ENCODE results near the gene TMEM150C. TPM values are rescaled to one million over a fixed set of nuclear protein-coding genes. Genes with fewer than 3 reads are reported as not detected.
A peak's percentile ranks its signal among the peaks of the same experiment; 100 is the strongest.

Gene TMEM150C
- total and polyA plus RNA-seq, 2 experiments from 2014 or later: 0.22 to 0.44 TPM

- DNase-seq: peak; percentile 80
- Histone ChIP-seq H4K20me1 (ENCODE audit: insufficient read depth) (no peaks in the 10 kb centered on the region), H3K9me2 (ENCODE audit: insufficient read depth) (no peaks in the 10 kb centered on the region), H3K9me3 (ENCODE audit: low read depth) (no peaks in the 10 kb centered on the region), H3K79me2 (ENCODE audit: insufficient read depth) (no peaks in the 10 kb centered on the region), H3K9ac (no peak overlapping the region), H3K4me3 (no peak overlapping the region), H3K27ac (peak overlapping the region; percentile 48), H3K4me1 (ENCODE audit: insufficient read depth) (peaks cover 10% of the 10 kb centered on the region; the same call in 1 of the 2 replicates), H2AFZ (peak overlapping the region; percentile 17; the same call in 1 of the 2 replicates), H3K36me3 (ENCODE audit: low read depth) (no peaks in the 10 kb centered on the region), H3K4me2 (ENCODE audit: unreplicated experiment) (no peak overlapping the region), H3K27me3 (replicated peaks; ENCODE audit: insufficient read depth) (no peaks in the 10 kb centered on the region), H3F3A (ENCODE audit: insufficient read depth) (peaks cover 28% of the 10 kb centered on the region)
- in situ Hi-C loops (cut with MboI): loop anchor here (10.0 to 25.0 kb wide), 3 partner anchors 265 to 792 kb away; no protein-coding TSS in a partner anchor
- WGBS, 2 experiments (ENCODE audit: low coverage in 1 of 2, low lambda C conversion rate in 2 of 2, missing lambda C conversion rate in 2 of 2): 43 to 46% methylated on average over 2 of the region's 2 CpGs
- TF ChIP-seq EZH2phosphoT487 (IDR thresholded peaks at IDR 0.05; ENCODE audit: insufficient read depth, low read depth) (no peak), EZH2 (IDR thresholded peaks at IDR 0.05; ENCODE audit: insufficient read depth, poor library complexity, severe bottlenecking) (no peak)
Observed at GRCh38 chr4:82469791-82470345, 91.9 kb downstream of the TMEM150C start.

GRCh38 chr4:82467471-82467870 lies 94.3 kb downstream of the TMEM150C start:
- H3K4me1 ChIP-seq (ENCODE audit: insufficient read depth): peaks cover 10% of the 10 kb centered on the region; the same call in 1 of the 2 replicates
- no peak overlapping the region for H3K9ac ChIP-seq
- peaks cover 31% of the 10 kb centered on the region for H3F3A ChIP-seq (ENCODE audit: insufficient read depth)
- no peaks in the 10 kb centered on the region for H3K9me3 ChIP-seq (ENCODE audit: low read depth)
- H3K36me3 ChIP-seq (ENCODE audit: low read depth): no peaks in the 10 kb centered on the region
- H3K4me3 ChIP-seq: no peak overlapping the region
- no peak overlapping the region for H3K27ac ChIP-seq
- no peak for TF ChIP-seq EZH2phosphoT487 (IDR thresholded peaks at IDR 0.05; ENCODE audit: insufficient read depth, low read depth)
- TF ChIP-seq EZH2 (IDR thresholded peaks at IDR 0.05; ENCODE audit: insufficient read depth, poor library complexity, severe bottlenecking): no peak
- in situ Hi-C loops (cut with MboI): loop anchor here (10.0 to 25.0 kb wide), 3 partner anchors 267 to 795 kb away; no protein-coding TSS in a partner anchor
- no peak overlapping the region for H2AFZ ChIP-seq
- no peaks in the 10 kb centered on the region for H4K20me1 ChIP-seq (ENCODE audit: insufficient read depth)
- 41 to 46% methylated on average over 3 of the region's 3 CpGs for WGBS, 2 experiments (ENCODE audit: low coverage in 1 of 2, low lambda C conversion rate in 2 of 2, missing lambda C conversion rate in 2 of 2)
- no peaks in the 10 kb centered on the region for H3K9me2 ChIP-seq (ENCODE audit: insufficient read depth)
- H3K79me2 ChIP-seq (ENCODE audit: insufficient read depth): no peaks in the 10 kb centered on the region
- no peaks in the 10 kb centered on the region for H3K27me3 ChIP-seq (replicated peaks; ENCODE audit: insufficient read depth)
- DNase-seq: peak; percentile 27
- no peak overlapping the region for H3K4me2 ChIP-seq (ENCODE audit: unreplicated experiment)

- Histone ChIP-seq H3K36me3 (ENCODE audit: low read depth) (0 out of 2 replicates have a peak, but pooled peaks cover 8% of the 10 kb centered on the region), H3K4me2 (ENCODE audit: unreplicated experiment) (no peak overlapping the region), H3K9ac (no peak overlapping the region), H3F3A (ENCODE audit: insufficient read depth) (peaks cover 34% of the 10 kb centered on the region), H3K27ac (no peak overlapping the region), H4K20me1 (ENCODE audit: insufficient read depth) (no peaks in the 10 kb centered on the region), H3K27me3 (replicated peaks; ENCODE audit: insufficient read depth) (no peaks in the 10 kb centered on the region), H3K4me3 (no peak overlapping the region), H3K4me1 (ENCODE audit: insufficient read depth) (no peaks in the 10 kb centered on the region), H3K9me2 (ENCODE audit: insufficient read depth) (no peaks in the 10 kb centered on the region), H3K9me3 (ENCODE audit: low read depth) (no peaks in the 10 kb centered on the region), H2AFZ (no peak overlapping the region), H3K79me2 (ENCODE audit: insufficient read depth) (no peaks in the 10 kb centered on the region)
- in situ Hi-C loops (cut with MboI): loop anchor here (10.0 to 25.0 kb wide), 3 partner anchors 272 to 799 kb away; no protein-coding TSS in a partner anchor
- DNase-seq: no peak
- WGBS, 2 experiments (ENCODE audit: low coverage in 1 of 2, low lambda C conversion rate in 2 of 2, missing lambda C conversion rate in 2 of 2): 96 to 100% methylated on average over 1 of the region's 1 CpG
- no peak for TF ChIP-seq EZH2 (IDR thresholded peaks at IDR 0.05; ENCODE audit: insufficient read depth, poor library complexity, severe bottlenecking)
Observed at GRCh38 chr4:82463221-82463620, 98.6 kb downstream of the TMEM150C start.

- Histone ChIP-seq H3K4me1 (ENCODE audit: insufficient read depth) (no peaks in the 10 kb centered on the region), H3K4me2 (ENCODE audit: unreplicated experiment) (peak overlapping the region; percentile 30), H3K9ac (no peak overlapping the region), H3K9me2 (ENCODE audit: insufficient read depth) (no peaks in the 10 kb centered on the region), H2AFZ (0 out of 2 replicates have a peak overlapping the region, but pooled peaks have one; percentile 21), H3K79me2 (ENCODE audit: insufficient read depth) (no peaks in the 10 kb centered on the region), H3K9me3 (ENCODE audit: low read depth) (no peaks in the 10 kb centered on the region), H3K27ac (no peak overlapping the region), H3K4me3 (no peak overlapping the region), H3K36me3 (ENCODE audit: low read depth) (0 out of 2 replicates have a peak, but pooled peaks cover 10% of the 10 kb centered on the region), H4K20me1 (ENCODE audit: insufficient read depth) (no peaks in the 10 kb centered on the region), H3K27me3 (replicated peaks; ENCODE audit: insufficient read depth) (no peaks in the 10 kb centered on the region), H3F3A (ENCODE audit: insufficient read depth) (peaks cover 32% of the 10 kb centered on the region)
- DNase-seq: peak; percentile 88
- TF ChIP-seq EZH2phosphoT487 (IDR thresholded peaks at IDR 0.05; ENCODE audit: insufficient read depth, low read depth): no peak
- TF ChIP-seq EZH2 (IDR thresholded peaks at IDR 0.05; ENCODE audit: insufficient read depth, poor library complexity, severe bottlenecking): no peak
- in situ Hi-C loops (cut with MboI): loop anchor here (10.0 to 25.0 kb wide), 3 partner anchors 272 to 800 kb away; no protein-coding TSS in a partner anchor
- WGBS, 2 experiments (ENCODE audit: low coverage in 1 of 2, low lambda C conversion rate in 2 of 2, missing lambda C conversion rate in 2 of 2): 2 to 4% methylated on average over 7 of the region's 7 CpGs
Observed at GRCh38 chr4:82462415-82462831, 99.4 kb downstream of the TMEM150C start.
